Keratinocyte (primary cell): ENCODE results near the gene IL21R. TPM values are rescaled to one million over a fixed set of nuclear protein-coding genes. Genes with fewer than 3 reads are reported as not detected.

Experiments used
- DNase-seq: peaks from one replicate; pipeline ENCODE4 v3.0.0-alpha.2; 2011; ENCODE audit warnings: low read depth, missing footprints, low spot score
- FAIRE-seq: peaks from 2 replicates; lab custom pipeline; 2011; peaks lifted over from hg19 to GRCh38; lab: Jason Lieb, UNC
- H2AFZ ChIP-seq: 2 replicates; pipeline ENCODE4 v1.6.0; 2012; ENCODE audit warnings: low read length, control low read depth, inconsistent platforms; ENCODE audit not compliant: control insufficient read depth
- H3K27ac ChIP-seq: 2 replicates; pipeline ENCODE4 v1.5.1; 2011; ENCODE audit warnings: low read length; ENCODE audit not compliant: control insufficient read depth, insufficient read depth
- H3K27me3 ChIP-seq: 3 replicates; pipeline ENCODE4 v1.6.0; 2011; ENCODE audit warnings: low read length; ENCODE audit not compliant: control insufficient read depth, insufficient read depth; ENCODE audit errors: extremely low read depth
- H3K36me3 ChIP-seq, 2 experiments: 2 replicates in 1 of 2; 3 replicates in 1 of 2; pipeline ENCODE4 v1.5.1; 2011; ENCODE audit warnings: low read length in 2 of 2, mild to moderate bottlenecking in 1 of 2; ENCODE audit not compliant: control insufficient read depth in 2 of 2, insufficient read depth in 2 of 2; ENCODE audit errors: extremely low read depth in 1 of 2
- H3K4me1 ChIP-seq: 3 replicates; pipeline ENCODE4 v1.5.1; 2011; ENCODE audit warnings: low read length; ENCODE audit not compliant: control insufficient read depth, insufficient read depth; ENCODE audit errors: extremely low read depth
- H3K4me2 ChIP-seq: 3 replicates; pipeline ENCODE4 v1.6.0; 2011; ENCODE audit warnings: low read depth, low read length; ENCODE audit not compliant: control insufficient read depth, insufficient read depth; ENCODE audit errors: extremely low read depth
- H3K4me3 ChIP-seq, 3 experiments: fragments of 200-600 bp in 1 of 3; sonication (generic) in 1 of 3; 2 replicates in 2 of 3; 3 replicates in 1 of 3; pipeline ENCODE4 v1.5.1; 2011 to 2016; ENCODE audit warnings: low read length in 3 of 3, mild to moderate bottlenecking in 3 of 3, control low read depth in 2 of 3, inconsistent platforms in 1 of 3, low read depth in 1 of 3, mixed read lengths in 1 of 3, mixed run types in 1 of 3, moderate library complexity in 1 of 3; ENCODE audit not compliant: control insufficient read depth in 2 of 3, insufficient read depth in 2 of 3; ENCODE audit errors: extremely low read depth in 1 of 3
- H3K79me2 ChIP-seq: 2 replicates; pipeline ENCODE4 v1.6.0; 2012; ENCODE audit warnings: low read length; ENCODE audit not compliant: control insufficient read depth, insufficient read depth
- H3K9ac ChIP-seq: 3 replicates; pipeline ENCODE4 v1.6.0; 2011; ENCODE audit warnings: low read length; ENCODE audit not compliant: control insufficient read depth, insufficient read depth; ENCODE audit errors: extremely low read depth
- H3K9me1 ChIP-seq: 3 replicates; pipeline ENCODE4 v1.6.0; 2011; ENCODE audit warnings: low read length; ENCODE audit not compliant: control insufficient read depth, insufficient read depth; ENCODE audit errors: extremely low read depth
- H3K9me3 ChIP-seq: 2 replicates; pipeline ENCODE4 v1.5.1; 2012; ENCODE audit warnings: low read depth, low read length; ENCODE audit not compliant: control insufficient read depth
- H4K20me1 ChIP-seq: 3 replicates; pipeline ENCODE4 v1.6.0; 2011; ENCODE audit warnings: low read length; ENCODE audit not compliant: control insufficient read depth, insufficient read depth; ENCODE audit errors: extremely low read depth
- EZH2 ChIP-seq: IDR thresholded peaks from one replicate; pipeline ENCODE4 v1.6.1; 2012; ENCODE audit warnings: inconsistent platforms, mild to moderate bottlenecking, low read length, moderate library complexity
- dilution Hi-C: fragments of 300-500 bp; cut with MboI; formaldehyde crosslinking; loops from one replicate; pipeline ENCODE4 v1.7.0; 2020; ENCODE audit warnings: low sequenced_read_pairs; ENCODE audit not compliant: extremely low pct_ligation_motif_present
- polyA plus RNA-seq, 5 experiments: library from polyadenylated mRNA; depleted of rRNA in 3 of 5; stranded (reverse) in 3 of 5; stranded (forward) in 1 of 5; unstranded in 1 of 5; fragments of >200 nt; gene quantifications; 1 replicate in 1 of 5; 2 replicates in 3 of 5; 3 replicates in 1 of 5; pipeline versions ENCODE4 v1.2.1 to v1.2.3, GENCODE V29; 2011 to 2012; ENCODE audit warnings: missing spikeins in 2 of 5, low read depth in 1 of 5, low replicate concordance in 1 of 5
- TF ChIP-seq, protein P1 (sequence below), 3 experiments: IDR thresholded peaks in 1 of 3; conservative IDR thresholded peaks in 1 of 3; optimal IDR thresholded peaks in 1 of 3; 2 replicates in 2 of 3; 3 replicates in 1 of 3; pipeline versions ENCODE3 to v1.5.1; 2011; ENCODE audit warnings: low read length in 3 of 3, mild to moderate bottlenecking in 3 of 3, moderate library complexity in 2 of 3, control low read depth in 1 of 3, inconsistent platforms in 1 of 3; ENCODE audit not compliant: insufficient read depth in 2 of 3; ENCODE audit errors: extremely low read depth in 1 of 3

The IL21R gene
- polyA plus RNA-seq, 1 donor (not counting 4 experiments of a cell fraction or from before 2014, with no cell fraction given) = 0.12 TPM

DNA sequence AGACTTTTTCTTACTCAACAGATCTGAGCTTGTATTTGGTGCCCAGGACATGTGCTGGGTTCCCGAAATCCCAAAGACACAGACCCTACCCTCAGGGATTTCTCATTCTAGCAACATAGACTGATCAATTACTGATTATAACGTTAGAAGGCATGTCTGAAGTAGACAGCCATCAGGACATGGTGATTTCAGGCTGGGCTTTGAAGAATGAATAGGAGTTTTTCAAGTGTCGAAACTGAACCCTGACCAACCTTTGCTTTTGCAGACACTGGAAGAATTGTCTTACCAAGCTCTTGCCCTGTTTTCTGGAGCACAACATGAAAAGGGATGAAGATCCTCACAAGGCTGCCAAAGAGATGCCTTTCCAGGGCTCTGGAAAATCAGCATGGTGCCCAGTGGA, 40.0 kb upstream of the IL21R start:
- Histone ChIP-seq H3K9me3 (peaks cover 4% of the 10 kb centered on the region), H3K4me3 (no peak overlapping the region), H3K9ac (no peak overlapping the region), H3K9me1 (peaks cover 2% of the 10 kb centered on the region), H3K79me2 (peaks cover 5% of the 10 kb centered on the region), H3K27me3 (no peaks in the 10 kb centered on the region), H3K4me1 (peaks cover 33% of the 10 kb centered on the region), H2AFZ (no peak overlapping the region), H4K20me1 (peaks cover 3% of the 10 kb centered on the region), H3K36me3 (peaks cover 31 to 46% of the 10 kb centered on the region in 2 experiments), H3K27ac (no peak overlapping the region), H3K4me2 (no peak overlapping the region)
- FAIRE-seq (no peak), DNase-seq (no peak)
- dilution Hi-C loops = no loop called here
- TF ChIP-seq EZH2 = no peak
- TF ChIP-seq, protein P1, sequence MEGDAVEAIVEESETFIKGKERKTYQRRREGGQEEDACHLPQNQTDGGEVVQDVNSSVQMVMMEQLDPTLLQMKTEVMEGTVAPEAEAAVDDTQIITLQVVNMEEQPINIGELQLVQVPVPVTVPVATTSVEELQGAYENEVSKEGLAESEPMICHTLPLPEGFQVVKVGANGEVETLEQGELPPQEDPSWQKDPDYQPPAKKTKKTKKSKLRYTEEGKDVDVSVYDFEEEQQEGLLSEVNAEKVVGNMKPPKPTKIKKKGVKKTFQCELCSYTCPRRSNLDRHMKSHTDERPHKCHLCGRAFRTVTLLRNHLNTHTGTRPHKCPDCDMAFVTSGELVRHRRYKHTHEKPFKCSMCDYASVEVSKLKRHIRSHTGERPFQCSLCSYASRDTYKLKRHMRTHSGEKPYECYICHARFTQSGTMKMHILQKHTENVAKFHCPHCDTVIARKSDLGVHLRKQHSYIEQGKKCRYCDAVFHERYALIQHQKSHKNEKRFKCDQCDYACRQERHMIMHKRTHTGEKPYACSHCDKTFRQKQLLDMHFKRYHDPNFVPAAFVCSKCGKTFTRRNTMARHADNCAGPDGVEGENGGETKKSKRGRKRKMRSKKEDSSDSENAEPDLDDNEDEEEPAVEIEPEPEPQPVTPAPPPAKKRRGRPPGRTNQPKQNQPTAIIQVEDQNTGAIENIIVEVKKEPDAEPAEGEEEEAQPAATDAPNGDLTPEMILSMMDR (optimal IDR thresholded peaks at IDR 0.05 in 1 of 3, IDR thresholded peaks at IDR 0.05 in 1 of 3, conservative IDR thresholded peaks at IDR 0.05 in 1 of 3; ENCODE audit: extremely low read depth in 1 of 3, insufficient read depth in 2 of 3, low read length in 3 of 3) = no peak

DNA sequence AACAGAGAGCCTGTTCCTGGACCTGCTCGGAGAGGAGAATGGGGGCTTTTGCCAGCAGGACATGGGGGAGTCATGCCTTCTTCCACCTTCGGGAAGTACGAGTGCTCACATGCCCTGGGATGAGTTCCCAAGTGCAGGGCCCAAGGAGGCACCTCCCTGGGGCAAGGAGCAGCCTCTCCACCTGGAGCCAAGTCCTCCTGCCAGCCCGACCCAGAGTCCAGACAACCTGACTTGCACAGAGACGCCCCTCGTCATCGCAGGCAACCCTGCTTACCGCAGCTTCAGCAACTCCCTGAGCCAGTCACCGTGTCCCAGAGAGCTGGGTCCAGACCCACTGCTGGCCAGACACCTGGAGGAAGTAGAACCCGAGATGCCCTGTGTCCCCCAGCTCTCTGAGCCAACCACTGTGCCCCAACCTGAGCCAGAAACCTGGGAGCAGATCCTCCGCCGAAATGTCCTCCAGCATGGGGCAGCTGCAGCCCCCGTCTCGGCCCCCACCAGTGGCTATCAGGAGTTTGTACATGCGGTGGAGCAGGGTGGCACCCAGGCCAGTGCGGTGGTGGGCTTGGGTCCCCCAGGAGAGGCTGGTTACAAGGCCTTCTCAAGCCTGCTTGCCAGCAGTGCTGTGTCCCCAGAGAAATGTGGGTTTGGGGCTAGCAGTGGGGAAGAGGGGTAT, 39.3 kb upstream of the IL21R start:
- FAIRE-seq = no peak
- H3K4me1 ChIP-seq = peaks cover 40% of the 10 kb centered on the region

More for the DNA sequence above, 39.3 kb upstream of the IL21R start:
- no peak overlapping the region for H3K27ac ChIP-seq
- H3K79me2 ChIP-seq = peaks cover 4% of the 10 kb centered on the region
- dilution Hi-C loops = no loop called here
- DNase-seq = no peak
- no peak overlapping the region for H3K4me3 ChIP-seq
- H3K9me3 ChIP-seq = peaks cover 4% of the 10 kb centered on the region
- H3K27me3 ChIP-seq = no peaks in the 10 kb centered on the region
- H3K36me3 ChIP-seq = peaks cover 29 to 44% of the 10 kb centered on the region in 2 experiments
- no peak overlapping the region for H2AFZ ChIP-seq
- no peak for TF ChIP-seq EZH2
- TF ChIP-seq, protein P1 (optimal IDR thresholded peaks at IDR 0.05 in 1 of 3, IDR thresholded peaks at IDR 0.05 in 1 of 3, conservative IDR thresholded peaks at IDR 0.05 in 1 of 3; ENCODE audit: extremely low read depth in 1 of 3, insufficient read depth in 2 of 3, low read length in 3 of 3) = no peak
- peaks cover 2% of the 10 kb centered on the region for H3K9me1 ChIP-seq
- H4K20me1 ChIP-seq = peaks cover 3% of the 10 kb centered on the region
- H3K4me2 ChIP-seq = no peak overlapping the region
- H3K9ac ChIP-seq = no peak overlapping the region
